Measurements from ENCODE around the gene NDUFB10. TPM values are rescaled to one million over a fixed set of nuclear protein-coding genes. Genes with fewer than 3 reads are reported as not detected.

NDUFB10 gene
- total and polyA plus RNA-seq, 2 experiments from 2014 or later = 291 to 518 TPM

GRCh38 chr16:1991588-1991947, 32.2 kb downstream of the NDUFB10 start:
- peak overlapping the region; percentile 1 for H3K4me3 ChIP-seq
- H3K36me3 ChIP-seq = no peaks in the 10 kb centered on the region
- TF ChIP-seq, protein P1, sequence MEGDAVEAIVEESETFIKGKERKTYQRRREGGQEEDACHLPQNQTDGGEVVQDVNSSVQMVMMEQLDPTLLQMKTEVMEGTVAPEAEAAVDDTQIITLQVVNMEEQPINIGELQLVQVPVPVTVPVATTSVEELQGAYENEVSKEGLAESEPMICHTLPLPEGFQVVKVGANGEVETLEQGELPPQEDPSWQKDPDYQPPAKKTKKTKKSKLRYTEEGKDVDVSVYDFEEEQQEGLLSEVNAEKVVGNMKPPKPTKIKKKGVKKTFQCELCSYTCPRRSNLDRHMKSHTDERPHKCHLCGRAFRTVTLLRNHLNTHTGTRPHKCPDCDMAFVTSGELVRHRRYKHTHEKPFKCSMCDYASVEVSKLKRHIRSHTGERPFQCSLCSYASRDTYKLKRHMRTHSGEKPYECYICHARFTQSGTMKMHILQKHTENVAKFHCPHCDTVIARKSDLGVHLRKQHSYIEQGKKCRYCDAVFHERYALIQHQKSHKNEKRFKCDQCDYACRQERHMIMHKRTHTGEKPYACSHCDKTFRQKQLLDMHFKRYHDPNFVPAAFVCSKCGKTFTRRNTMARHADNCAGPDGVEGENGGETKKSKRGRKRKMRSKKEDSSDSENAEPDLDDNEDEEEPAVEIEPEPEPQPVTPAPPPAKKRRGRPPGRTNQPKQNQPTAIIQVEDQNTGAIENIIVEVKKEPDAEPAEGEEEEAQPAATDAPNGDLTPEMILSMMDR (IDR thresholded peaks at IDR 0.05; ENCODE audit: low read depth, low read length) = no peak
- peaks cover 26% of the 10 kb centered on the region for H3K27me3 ChIP-seq
- H3K9me3 ChIP-seq (ENCODE audit: low read depth) = no peaks in the 10 kb centered on the region
- no peak for DNase-seq (ENCODE audit: low read depth in 1 of 2, low spot score in 1 of 2)
- H3K4me1 ChIP-seq (ENCODE audit: low read depth) = no peaks in the 10 kb centered on the region
- no peak overlapping the region for H3K27ac ChIP-seq

- peaks cover 26% of the 10 kb centered on the region for H3K27me3 ChIP-seq
- H3K36me3 ChIP-seq = no peaks in the 10 kb centered on the region
- peak; percentile 93 to 95 for DNase-seq (ENCODE audit: low read depth in 1 of 2, low spot score in 1 of 2)
- no peaks in the 10 kb centered on the region for H3K4me1 ChIP-seq (ENCODE audit: low read depth)
- peak overlapping the region; percentile 1 for H3K4me3 ChIP-seq
- TF ChIP-seq, protein P1 (IDR thresholded peaks at IDR 0.05; ENCODE audit: low read depth, low read length) = no peak
- no peaks in the 10 kb centered on the region for H3K9me3 ChIP-seq (ENCODE audit: low read depth)
- no peak overlapping the region for H3K27ac ChIP-seq
These were observed 32.8 kb downstream of the NDUFB10 start for GRCh38 chr16:1991948-1992703.

DNA sequence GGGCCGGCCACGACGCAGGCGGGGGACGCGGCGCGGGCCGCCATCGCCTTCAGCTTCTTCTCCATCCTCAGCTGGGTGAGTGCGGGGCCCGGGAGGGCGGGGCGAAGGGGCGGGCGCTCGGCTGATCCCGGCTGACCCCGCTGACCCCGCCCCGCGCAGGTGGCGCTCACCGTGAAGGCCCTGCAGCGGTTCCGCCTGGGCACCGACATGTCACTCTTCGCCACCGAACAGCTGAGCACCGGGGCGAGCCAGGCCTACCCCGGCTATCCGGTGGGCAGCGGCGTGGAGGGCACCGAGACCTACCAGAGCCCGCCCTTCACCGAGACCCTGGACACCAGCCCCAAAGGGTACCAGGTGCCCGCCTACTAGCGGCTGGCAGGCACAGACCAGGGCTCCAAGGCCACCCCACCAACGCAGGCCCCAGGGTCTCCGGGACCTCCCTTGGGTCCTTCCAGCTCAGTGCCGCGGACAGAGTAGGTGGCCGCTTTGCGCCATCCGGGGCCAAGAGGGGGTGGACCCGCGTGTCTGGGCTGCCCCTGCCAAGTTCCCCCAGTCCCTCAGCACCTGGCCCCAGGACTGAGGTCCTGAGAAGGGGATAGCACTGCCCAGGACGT, 33.5 kb downstream of the NDUFB10 start:
- Histone ChIP-seq H3K4me3 (no peak overlapping the region), H3K36me3 (peaks cover 2% of the 10 kb centered on the region), H3K4me1 (ENCODE audit: low read depth) (no peaks in the 10 kb centered on the region), H3K9me3 (ENCODE audit: low read depth) (no peaks in the 10 kb centered on the region), H3K27ac (no peak overlapping the region), H3K27me3 (peaks cover 26% of the 10 kb centered on the region)
- DNase-seq (ENCODE audit: low read depth in 1 of 2, low spot score in 1 of 2) = no peak
- TF ChIP-seq, protein P1 (IDR thresholded peaks at IDR 0.05; ENCODE audit: low read depth, low read length) = no peak

GRCh38 chr16:1993731-1994131, 34.4 kb downstream of the NDUFB10 start:
- Histone ChIP-seq H3K4me1 (ENCODE audit: low read depth) (no peaks in the 10 kb centered on the region), H3K27me3 (peaks cover 23% of the 10 kb centered on the region), H3K9me3 (ENCODE audit: low read depth) (no peaks in the 10 kb centered on the region), H3K36me3 (peaks cover 8% of the 10 kb centered on the region), H3K4me3 (no peak overlapping the region), H3K27ac (no peak overlapping the region)
- DNase-seq (ENCODE audit: low read depth in 1 of 2, low spot score in 1 of 2) = peak in 1 of 2 donors; percentile 11
- TF ChIP-seq, protein P1 (IDR thresholded peaks at IDR 0.05; ENCODE audit: low read depth, low read length) = no peak

- TF ChIP-seq, protein P1 (IDR thresholded peaks at IDR 0.05; ENCODE audit: low read depth, low read length) = no peak
- Histone ChIP-seq H3K4me3 (no peak overlapping the region), H3K27me3 (no peaks in the 10 kb centered on the region), H3K9me3 (ENCODE audit: low read depth) (no peaks in the 10 kb centered on the region), H3K36me3 (peaks cover 36% of the 10 kb centered on the region), H3K27ac (no peak overlapping the region), H3K4me1 (ENCODE audit: low read depth) (no peaks in the 10 kb centered on the region)
- DNase-seq (ENCODE audit: low read depth in 1 of 2, low spot score in 1 of 2) = no peak
These were observed 38.4 kb downstream of the NDUFB10 start for GRCh38 chr16:1997494-1998359.

Data from cardiac muscle cell (in vitro differentiated cells and primary cell).